BJ (cell line): ENCODE measurements around the gene KSR1. TPM values are rescaled to one million over a fixed set of nuclear protein-coding genes. Genes with fewer than 3 reads are reported as not detected.
"Not testable (repeated sequence)": the region's sequence is repeated elsewhere in the genome, so short reads cannot be mapped to it uniquely, and the experiment has no call there.

Experiments used
- CTCF ChIA-PET: fragments of 350-600 bp; formaldehyde crosslinking; extraction: SDS; loops from one replicate; lab custom pipeline; 2021; ENCODE audit warnings: antibody characterized with exemption, inconsistent platforms; lab: Yijun Ruan, JAX
- POLR2A ChIA-PET: fragments of 300-600 bp; sonication (Branson Sonifier 250); formaldehyde crosslinking; extraction: SDS; loops from one replicate; lab custom pipeline; 2021; ENCODE audit warnings: antibody characterized with exemption; lab: Charles Lee
- DNase-seq: peaks from one replicate; pipeline ENCODE4 v3.0.0-alpha.2; 2011; ENCODE audit warnings: low read depth
- H3K27me3 ChIP-seq: 2 replicates; pipeline ENCODE4 v1.6.0; 2011; ENCODE audit warnings: low read length; ENCODE audit not compliant: control insufficient read depth, insufficient read depth
- H3K36me3 ChIP-seq: 2 replicates; pipeline ENCODE4 v1.5.1; 2011; ENCODE audit warnings: low read length; ENCODE audit not compliant: control insufficient read depth, insufficient read depth
- H3K4me3 ChIP-seq: 2 replicates; pipeline ENCODE4 v1.5.1; 2011; ENCODE audit warnings: low read depth, mild to moderate bottlenecking, control low read depth, low read length
- polyA plus RNA-seq: library from polyadenylated mRNA; depleted of rRNA; stranded (reverse); fragments of >200 nt; gene quantifications from 2 replicates; pipeline ENCODE4 v1.2.3, GENCODE V29; 2011
- TF ChIP-seq, protein P1 (sequence below): IDR thresholded peaks from 2 replicates; pipeline ENCODE4 v1.5.1; 2011; ENCODE audit warnings: low read depth, mild to moderate bottlenecking, control low read depth, inconsistent platforms, low read length, moderate library complexity; ENCODE audit not compliant: insufficient read depth

KSR1 gene
- polyA plus RNA-seq, 1 experiment = 6.8 TPM

DNA sequence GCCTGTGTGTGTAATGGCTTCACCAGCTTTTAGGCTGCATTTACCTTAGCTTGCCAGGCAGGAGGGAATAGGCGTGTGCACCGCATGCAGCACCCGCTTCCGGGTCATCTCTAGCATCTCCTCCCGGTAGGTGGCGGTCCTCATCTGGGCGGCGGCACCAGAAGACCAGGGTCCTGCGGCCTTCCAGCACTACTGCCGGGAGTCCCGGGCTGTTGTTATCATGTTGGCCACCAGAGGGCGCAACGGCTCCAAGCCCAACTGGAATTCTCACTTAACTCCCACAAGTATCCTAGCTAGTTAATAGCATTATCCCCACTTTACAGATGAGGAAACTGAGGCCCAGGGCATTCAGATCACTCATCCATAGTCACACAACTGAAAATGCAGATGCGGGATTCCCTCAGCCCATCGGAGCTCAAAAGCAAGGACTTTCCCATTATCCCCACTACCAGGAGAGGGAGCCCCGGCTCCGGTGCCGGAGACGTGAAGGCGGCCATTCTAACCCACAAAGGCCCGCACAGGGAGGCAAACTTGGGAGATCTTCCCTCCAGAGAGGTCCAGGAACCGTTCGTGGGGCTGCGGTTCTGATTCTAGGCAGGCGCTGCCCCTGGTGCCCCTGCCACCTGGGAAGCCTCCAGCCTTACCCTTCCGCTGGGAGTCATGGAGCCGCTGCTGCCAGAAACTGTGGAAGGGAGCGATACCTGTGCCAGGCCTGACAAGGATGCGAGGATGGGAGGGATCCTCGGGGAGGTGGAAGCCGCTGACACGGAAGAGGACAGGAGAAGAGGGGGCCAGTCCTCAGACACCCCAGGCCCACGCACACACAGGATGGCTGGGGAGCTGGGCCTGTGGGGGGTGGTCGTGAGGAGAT, 198.6 kb downstream of the KSR1 start:
- Histone ChIP-seq H3K36me3 (no peaks in the 10 kb centered on the region), H3K4me3 (no peak overlapping the region), H3K27me3 (no peaks in the 10 kb centered on the region)
- DNase-seq = no peak
- ChIA-PET CTCF (interaction anchor here (0.7 to 14.4 kb wide), 27 partner anchors 8 to 478 kb away, joined by 3 to 415 read pairs (median 3); no protein-coding TSS in a partner anchor), POLR2A (interaction anchor here (0.5 kb wide), 1 partner anchor 21 kb away, joined by 3 read pairs; no protein-coding TSS in a partner anchor)
- TF ChIP-seq, protein P1, sequence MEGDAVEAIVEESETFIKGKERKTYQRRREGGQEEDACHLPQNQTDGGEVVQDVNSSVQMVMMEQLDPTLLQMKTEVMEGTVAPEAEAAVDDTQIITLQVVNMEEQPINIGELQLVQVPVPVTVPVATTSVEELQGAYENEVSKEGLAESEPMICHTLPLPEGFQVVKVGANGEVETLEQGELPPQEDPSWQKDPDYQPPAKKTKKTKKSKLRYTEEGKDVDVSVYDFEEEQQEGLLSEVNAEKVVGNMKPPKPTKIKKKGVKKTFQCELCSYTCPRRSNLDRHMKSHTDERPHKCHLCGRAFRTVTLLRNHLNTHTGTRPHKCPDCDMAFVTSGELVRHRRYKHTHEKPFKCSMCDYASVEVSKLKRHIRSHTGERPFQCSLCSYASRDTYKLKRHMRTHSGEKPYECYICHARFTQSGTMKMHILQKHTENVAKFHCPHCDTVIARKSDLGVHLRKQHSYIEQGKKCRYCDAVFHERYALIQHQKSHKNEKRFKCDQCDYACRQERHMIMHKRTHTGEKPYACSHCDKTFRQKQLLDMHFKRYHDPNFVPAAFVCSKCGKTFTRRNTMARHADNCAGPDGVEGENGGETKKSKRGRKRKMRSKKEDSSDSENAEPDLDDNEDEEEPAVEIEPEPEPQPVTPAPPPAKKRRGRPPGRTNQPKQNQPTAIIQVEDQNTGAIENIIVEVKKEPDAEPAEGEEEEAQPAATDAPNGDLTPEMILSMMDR = peak; percentile 82

DNA sequence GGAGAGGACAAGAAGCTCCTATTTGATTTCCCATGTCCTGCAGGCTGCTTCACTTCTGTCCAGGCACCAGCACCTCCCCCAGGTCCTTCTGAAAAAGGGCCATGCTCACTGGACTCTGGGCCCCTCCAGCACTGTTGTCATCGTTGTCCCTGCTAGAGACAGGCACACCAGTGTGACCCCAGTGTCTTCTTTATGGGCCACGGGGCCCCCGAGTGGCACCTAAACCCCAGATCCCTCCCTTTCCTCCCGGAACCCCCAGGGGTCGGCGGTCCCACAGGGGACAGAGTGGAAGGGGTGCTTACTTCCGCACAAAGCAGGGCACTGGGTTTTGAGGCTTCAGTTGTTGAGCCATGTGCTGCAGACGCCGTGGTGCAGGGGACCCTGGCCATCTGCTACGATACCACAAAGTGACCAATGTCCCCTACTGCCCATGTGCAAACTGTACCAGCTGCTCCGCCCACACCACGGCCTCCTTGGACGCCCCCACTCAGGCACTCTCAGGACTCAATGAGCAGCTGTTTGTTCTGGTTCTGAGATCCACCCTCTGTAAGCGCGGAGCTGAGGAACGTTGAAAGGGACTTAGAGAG, 199.4 kb downstream of the KSR1 start:
- CTCF ChIA-PET = interaction anchor here (0.7 to 14.4 kb wide), 14 partner anchors 8 to 478 kb away, joined by 3 to 415 read pairs (median 3); no protein-coding TSS in a partner anchor

DNA sequence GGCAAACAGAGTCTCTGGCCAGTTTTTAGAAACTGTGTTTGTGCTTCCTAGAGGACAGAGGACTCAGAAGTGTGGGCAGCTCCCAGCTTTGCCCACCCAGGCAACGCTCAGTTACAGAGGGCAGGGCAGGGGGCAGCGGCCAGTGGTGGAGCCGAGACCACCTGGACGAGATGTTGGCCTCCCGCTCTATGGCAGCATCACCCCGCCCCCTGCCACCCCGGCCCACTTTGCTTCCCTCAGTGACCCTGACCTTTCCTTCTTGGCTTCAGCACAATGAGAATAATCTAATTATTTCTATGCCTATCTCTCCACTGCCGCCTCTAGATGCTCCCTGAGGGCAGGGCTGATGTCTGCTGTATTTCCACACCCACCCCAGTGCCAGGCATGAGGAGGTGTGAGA, 200.4 kb downstream of the KSR1 start:
- DNase-seq, H3K4me3 ChIP-seq, H3K36me3 ChIP-seq, POLR2A ChIA-PET, H3K27me3 ChIP-seq: not testable (repeated sequence)
- CTCF ChIA-PET = interaction anchor here (1.1 to 14.4 kb wide), 4 partner anchors 49 to 224 kb away, joined by 3 to 415 read pairs (median 67); no protein-coding TSS in a partner anchor

More for the DNA sequence above, 199.4 kb downstream of the KSR1 start:
- POLR2A ChIA-PET, H3K4me3 ChIP-seq, DNase-seq, H3K36me3 ChIP-seq, H3K27me3 ChIP-seq: not testable (repeated sequence)

DNA sequence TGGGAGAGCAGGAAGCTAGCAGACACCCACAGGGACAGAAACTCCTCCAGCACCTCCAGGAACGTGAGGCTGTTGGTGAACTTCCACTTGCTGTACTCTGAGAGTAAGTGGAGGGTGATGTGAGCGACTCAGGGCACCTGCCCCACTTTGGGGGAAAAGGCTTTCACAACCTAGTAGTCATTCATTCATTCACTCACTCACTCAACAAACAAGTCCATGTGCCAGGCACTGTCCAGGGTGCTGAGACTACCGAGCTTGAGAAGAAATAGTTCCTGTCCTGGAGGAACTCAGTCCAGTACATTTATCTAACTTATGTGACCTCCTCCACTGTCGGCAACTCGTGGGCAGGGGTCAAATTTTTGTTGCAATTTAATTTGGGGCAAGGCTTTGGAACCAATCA, 201.4 kb downstream of the KSR1 start:
- TF ChIP-seq, protein P1 = no peak
- ChIA-PET CTCF (interaction anchor here (4.4 to 14.4 kb wide), 3 partner anchors 50 to 223 kb away, joined by 36 to 415 read pairs (median 98); no protein-coding TSS in a partner anchor), POLR2A (no interaction called here)
- no peak overlapping the region for H3K4me3 ChIP-seq
- H3K27me3 ChIP-seq = no peaks in the 10 kb centered on the region
- DNase-seq = no peak
- no peaks in the 10 kb centered on the region for H3K36me3 ChIP-seq

DNA sequence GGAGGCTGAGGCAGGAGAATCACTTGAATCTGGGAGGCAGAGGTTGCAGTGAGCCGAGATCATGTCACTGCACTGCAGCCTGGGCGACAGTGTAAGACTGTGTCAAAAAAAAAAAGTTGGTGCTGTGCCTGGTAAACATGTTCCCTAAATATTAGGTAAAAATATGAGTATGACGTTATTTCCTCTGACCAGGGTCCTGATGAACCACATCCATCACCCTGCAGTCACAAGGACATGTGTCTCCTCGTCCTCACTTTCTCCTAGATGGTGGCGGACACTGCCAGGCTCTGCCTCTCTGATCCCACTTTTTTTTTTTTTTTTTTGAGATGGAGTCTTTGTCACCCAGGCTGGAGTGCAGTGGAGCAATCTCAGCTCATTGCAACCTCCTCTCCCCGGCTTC, 203.4 kb downstream of the KSR1 start:
- Histone ChIP-seq H3K36me3 (no peaks in the 10 kb centered on the region), H3K4me3 (no peak overlapping the region), H3K27me3 (no peaks in the 10 kb centered on the region)
- DNase-seq = no peak
- TF ChIP-seq, protein P1 = no peak
- POLR2A ChIA-PET = no interaction called here
- CTCF ChIA-PET = interaction anchor here (1.5 to 1.6 kb wide), 2 partner anchors 98 to 100 kb away, joined by 4 to 5 read pairs; no protein-coding TSS in a partner anchor

DNA sequence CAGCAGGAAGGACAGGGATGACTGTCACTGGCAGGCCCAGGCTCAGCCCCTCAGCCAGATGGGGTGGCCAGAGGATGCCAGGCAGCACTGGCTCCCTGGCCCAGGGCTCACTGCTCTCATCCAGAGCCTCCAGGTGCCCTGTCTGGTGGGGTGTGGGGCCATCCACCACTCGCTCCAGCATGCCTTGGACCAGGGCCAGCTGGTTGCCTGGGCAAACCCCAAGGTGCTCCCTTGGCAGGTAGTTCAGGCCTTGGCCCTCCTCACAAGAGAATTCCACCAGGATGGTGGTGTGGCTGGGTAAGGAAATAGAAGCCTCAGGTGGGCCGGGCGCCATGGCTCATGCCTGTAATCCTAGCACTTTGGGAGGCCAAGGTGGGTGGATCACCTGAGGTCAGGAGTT, 204.2 kb downstream of the KSR1 start:
- ChIA-PET POLR2A (no interaction called here), CTCF (interaction anchor here (1.5 to 1.6 kb wide), 2 partner anchors 97 to 100 kb away, joined by 4 to 5 read pairs; no protein-coding TSS in a partner anchor)
- Histone ChIP-seq H3K4me3 (no peak overlapping the region), H3K27me3 (no peaks in the 10 kb centered on the region), H3K36me3 (no peaks in the 10 kb centered on the region)
- TF ChIP-seq, protein P1 = no peak
- no peak for DNase-seq
